GM21529 (cell line): ENCODE measurements around the gene TTBK1.

Experiments used
- ATAC-seq: cut with Tn5 transposase; IDR thresholded peaks from one replicate; pipeline ENCODE4 v1.9.1; 2021; ENCODE audit not compliant: unreplicated experiment

The TTBK1 gene

DNA sequence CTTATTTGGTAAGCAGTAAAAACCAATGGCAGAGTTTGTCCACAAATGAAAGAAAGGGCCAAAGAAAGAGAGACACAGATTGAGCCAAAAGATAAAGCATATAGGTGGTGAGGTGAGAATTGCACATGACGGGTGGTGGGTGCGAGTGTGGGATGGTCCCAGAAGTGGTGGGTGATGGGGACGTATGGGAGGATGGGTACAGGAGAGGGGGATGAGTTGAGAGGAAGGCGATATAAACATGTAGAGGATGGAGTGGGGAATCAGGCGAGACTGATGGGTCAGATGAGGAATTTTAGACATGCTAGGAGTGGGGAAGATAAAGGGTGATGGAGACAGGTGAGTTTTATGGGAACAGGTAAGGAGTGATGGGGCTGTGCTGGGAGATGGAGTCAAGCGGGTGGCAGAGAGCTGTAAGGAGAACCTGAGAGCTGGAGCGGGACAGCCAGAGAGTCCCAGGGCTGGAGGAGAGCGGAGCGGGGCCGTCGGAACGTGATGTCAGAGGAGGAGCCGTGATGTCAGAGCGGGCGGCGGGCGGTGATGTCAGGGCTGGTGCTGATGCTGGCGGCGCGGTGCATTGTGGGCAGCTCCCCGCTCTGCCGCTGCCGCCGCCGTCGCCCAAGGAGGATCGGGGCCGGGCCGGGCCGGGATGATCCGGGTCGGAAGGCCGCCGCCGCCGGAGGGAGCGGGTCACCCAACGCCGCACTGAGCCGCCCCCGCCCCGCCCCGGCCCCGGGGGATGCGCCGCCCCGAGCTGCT, at the start of gene TTBK1:
Gene TTBK1, plus strand, starts transcription at position 574 of the 756 bp plus-strand sequence. CDS start 3,180 bp downstream, outside the sequence.
- no peak for ATAC-seq

DNA sequence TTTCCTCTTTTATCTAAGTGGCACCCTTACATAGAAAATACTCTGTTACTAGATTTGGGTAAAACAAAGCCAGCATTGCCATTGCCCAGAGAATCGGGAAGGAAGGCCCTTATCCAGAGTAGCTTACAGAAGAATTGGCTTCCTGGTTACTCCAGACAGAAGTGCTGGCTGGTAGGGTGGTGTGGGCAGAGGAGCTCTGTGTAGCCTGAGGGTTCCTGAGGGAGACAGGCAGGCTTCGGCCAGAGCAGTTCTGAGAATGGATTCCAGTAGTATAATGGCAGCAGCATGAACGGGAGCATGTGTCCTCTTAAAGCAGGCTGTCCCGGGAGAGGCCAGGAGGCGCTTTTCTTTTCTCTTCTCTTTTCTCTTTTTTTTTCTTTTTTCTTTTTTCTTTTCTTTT, 49.4 kb upstream of the TTBK1 start:
- ATAC-seq: no peak

DNA sequence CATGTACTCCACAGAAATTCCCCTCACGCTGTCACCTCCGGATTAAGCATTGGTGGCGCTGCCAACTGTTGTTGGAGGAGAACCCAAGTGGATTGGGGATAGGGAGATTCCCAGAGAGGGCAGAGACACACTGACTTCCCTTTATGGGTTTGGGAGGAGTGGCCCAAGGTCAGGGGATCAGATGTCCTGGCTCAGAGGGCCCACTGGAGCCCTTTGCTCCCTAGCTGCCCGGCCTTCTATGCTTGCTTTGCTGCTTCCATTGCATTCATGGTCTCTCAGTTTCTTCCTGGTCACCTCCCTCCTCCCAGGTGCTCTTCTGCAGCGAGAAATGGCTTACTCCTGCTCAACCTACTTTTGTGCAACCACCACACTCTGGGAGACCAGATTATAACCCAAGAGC, 46.9 kb upstream of the TTBK1 start:
- ATAC-seq: no peak

DNA sequence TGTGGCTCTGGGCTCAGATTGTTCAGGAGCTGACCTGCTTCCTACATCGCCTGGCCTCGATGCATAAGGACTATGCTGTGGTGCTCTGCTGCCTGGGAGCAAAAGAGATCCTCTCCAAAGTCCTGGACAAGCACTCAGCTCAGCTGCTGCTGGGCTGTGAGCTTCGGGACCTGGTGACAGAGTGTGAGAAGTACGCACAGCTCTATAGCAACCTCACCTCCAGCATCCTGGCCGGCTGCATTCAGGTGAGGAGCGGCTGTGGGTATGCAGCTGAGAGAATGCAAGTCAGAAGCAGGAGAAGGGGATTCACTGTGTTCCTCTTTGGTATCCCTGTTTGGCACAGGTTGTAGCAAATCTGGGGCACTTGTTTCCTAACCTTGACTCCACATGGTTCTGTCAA, 43.4 kb upstream of the TTBK1 start:
- ATAC-seq: no peak

DNA sequence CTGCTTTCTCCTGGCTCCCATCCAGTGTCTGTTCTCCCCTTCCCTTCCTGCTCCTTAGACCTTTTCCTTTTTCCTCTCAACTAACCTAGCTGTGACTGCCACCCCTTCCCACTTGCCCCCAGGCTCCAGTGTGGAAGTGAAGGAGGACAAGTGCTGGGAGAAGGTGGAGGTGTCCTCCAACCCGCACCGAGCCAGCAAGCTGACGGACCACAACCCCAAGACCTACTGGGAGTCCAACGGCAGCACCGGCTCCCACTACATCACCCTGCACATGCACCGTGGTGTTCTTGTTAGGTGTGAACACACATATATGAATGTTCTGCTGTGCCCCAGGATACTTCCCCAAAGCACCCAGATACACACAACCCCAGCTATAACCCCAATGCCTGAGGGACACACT, 42.7 kb upstream of the TTBK1 start:
- ATAC-seq: no peak

DNA sequence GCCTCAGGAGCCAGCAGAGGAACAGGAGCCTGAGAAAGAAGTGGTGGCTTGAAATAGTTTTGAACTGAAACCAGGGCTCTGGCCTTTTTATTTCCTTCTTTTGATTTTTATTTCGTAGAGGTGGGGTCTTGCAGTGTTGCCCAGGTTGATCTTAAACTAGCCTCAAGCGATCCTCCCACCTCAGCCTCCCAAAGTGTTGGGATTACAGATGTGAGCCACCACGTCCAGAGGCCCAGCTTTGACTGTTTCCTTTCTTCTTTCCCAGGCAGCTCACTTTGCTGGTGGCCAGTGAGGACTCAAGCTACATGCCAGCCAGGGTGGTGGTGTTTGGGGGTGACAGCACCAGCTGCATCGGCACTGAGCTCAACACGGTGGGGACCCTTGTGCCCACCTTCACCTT, 40.8 kb upstream of the TTBK1 start:
- no peak for ATAC-seq

DNA sequence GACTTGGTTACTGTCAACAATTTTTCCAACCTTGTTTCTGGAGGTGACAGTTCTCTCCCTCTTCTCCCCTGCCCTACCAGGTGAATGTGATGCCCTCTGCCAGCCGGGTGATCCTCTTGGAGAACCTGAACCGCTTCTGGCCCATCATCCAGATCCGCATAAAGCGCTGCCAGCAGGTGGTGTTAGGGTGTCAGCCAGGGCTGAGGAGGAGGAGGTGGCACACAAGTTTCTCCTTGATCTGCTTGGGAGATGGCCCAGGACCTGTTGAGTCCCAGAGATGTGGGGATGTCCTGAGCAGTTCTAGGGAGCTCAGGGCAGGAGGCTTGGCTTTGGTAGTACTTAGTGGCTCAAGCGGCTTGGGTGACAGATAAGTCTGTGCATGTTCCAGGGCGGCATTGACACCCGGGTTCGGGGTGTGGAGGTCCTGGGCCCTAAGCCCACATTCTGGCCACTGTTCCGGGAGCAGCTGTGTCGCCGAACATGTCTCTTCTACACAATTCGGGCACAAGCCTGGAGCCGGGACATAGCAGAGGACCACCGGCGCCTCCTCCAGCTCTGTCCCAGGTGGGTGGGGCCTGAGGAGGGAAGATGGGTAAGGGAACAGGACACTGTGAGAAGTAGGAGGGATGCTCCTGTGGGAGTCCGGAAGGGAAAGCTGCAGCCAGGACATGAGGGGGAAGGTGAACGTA, 40.1 kb upstream of the TTBK1 start:
- no peak for ATAC-seq

DNA sequence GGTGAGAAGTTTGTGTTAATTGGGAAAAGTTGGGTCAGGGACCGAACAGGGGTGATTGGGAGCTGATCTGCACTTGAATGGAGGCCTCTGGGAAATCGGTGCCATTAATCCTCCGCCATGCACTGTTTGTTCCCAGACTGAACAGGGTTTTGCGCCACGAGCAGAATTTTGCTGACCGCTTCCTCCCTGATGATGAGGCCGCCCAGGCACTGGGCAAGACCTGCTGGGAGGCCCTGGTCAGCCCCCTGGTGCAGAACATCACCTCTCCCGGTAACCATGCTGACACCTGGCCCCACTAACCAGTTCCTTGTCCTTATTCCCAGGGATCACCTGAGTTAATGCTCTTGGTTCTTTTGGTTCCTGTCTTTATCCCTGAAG, 39.6 kb upstream of the TTBK1 start:
- no peak for ATAC-seq

DNA sequence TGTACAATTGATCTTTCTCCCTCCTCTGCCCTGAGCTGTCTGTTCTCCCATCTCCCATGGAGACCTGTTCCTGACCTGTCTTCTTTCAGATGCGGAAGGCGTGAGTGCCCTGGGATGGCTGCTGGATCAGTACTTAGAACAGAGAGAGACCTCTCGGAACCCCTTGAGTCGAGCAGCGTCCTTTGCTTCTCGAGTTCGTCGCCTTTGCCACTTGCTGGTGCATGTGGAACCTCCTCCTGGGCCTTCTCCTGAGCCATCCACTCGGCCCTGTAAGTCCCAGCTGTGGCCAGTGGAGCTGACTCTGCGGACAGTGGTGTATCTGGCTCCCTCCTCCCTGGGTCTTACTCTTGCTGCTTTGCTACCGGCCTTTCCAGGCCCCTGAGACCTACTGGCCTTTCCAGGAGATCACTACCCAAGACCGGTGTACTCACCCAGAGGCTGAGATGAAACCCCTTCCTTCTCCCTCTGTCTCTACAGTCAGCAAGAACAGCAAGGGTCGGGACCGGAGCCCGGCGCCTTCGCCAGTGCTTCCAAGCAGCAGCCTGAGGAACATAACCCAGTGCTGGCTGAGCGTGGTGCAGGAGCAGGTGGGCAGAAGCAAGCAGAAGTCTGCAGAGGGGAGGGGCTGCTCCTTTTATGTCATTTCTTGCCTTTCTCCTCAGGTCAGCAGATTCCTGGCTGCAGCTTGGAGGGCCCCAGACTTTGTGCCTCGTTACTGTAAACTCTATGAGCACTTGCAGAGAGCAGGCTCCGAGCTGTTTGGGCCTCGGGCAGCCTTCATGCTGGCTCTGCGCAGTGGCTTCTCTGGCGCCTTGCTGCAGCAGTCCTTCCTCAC, 38.8 kb upstream of the TTBK1 start:
- no peak for ATAC-seq

DNA sequence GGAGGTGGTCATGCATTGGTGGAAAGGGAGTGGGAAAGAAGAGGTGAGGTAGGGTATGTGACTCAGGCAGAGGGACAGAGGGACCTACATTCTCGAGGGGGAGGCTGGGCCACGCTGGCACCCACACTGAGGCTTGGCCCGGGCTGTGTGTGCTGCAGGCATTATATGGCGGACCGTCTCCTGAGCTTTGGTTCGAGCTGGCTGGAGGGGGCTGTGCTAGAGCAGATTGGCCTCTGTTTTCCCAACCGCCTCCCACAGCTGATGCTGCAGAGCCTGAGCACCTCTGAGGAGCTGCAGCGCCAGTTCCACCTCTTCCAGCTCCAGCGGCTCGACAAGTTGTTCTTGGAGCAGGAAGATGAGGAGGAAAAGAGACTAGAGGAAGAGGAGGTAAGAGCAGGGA, 37.4 kb upstream of the TTBK1 start:
- no peak for ATAC-seq

DNA sequence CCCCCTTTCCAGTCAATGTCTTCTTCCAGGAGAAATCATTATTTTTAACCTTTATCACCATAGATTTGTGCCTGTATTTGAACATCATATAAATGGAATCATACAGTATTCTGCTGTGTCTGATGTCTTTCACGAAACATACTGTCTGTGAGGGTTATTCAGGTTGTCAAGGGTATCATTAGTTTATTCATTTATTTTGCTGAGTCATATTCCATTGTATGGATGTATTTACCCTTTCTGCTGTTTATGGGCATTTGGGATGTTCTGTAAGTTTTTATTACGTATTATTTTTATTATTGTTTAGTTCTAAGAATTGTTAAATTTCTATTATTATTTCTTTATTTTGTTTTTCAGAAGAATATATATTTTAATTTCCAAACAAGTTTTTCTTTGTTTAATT, 36.0 kb upstream of the TTBK1 start:
- ATAC-seq: no peak

DNA sequence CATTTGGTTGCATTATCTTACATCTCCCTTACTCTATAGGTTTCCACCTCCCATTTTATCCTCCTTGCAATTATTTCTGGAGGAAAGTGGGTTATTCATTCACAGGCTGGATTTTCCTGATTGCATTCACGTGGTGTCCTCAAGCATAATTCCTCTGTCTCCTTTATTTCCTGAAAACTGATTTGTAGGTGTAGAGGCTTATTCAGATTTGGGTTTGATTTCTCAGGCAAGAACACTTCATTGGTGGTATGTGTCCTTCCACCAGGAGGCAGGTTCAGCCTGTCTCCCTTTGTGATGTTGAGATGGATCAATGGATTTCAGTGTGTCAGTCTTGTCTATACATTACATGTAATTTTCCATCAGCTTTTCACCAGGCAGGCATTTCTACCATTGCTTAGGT, 31.3 kb upstream of the TTBK1 start:
- ATAC-seq: no peak

DNA sequence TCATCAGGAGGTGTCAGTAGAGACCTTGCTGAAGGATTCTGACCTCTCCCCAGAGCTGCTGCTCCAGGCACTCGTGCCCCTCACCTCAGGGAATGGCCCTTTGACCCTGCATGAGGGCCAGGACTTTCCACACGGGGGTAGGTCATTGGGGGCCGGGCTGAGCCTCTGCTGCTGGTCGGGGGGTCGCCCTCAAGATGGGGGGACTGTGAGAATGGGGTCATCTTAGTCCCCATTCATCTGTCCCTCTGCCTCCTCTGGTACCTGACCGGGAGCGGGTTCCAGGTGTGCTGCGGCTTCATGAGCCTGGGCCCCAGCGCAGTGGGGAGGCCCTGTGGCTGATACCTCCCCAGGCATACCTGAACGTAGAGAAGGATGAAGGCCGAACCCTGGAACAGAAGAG, 29.9 kb upstream of the TTBK1 start:
- ATAC-seq: no peak

DNA sequence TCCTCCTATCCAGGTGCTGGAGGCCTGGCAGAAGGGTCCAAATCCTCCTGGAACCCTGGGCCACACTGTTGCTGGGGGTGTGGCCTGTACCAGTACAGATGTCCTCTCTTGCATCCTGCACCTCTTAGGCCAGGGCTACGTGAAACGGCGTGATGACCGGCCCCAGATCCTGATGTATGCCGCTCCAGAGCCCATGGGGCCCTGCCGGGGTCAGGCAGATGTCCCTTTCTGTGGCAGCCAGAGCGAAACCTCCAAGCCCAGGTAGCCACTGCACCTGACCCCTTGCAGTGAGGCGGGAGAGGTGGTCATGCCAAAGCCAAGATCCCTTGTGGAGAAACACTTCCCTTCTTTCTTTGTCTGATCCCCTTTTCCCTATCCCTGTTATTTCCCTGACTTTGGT, 28.2 kb upstream of the TTBK1 start:
- no peak for ATAC-seq

DNA sequence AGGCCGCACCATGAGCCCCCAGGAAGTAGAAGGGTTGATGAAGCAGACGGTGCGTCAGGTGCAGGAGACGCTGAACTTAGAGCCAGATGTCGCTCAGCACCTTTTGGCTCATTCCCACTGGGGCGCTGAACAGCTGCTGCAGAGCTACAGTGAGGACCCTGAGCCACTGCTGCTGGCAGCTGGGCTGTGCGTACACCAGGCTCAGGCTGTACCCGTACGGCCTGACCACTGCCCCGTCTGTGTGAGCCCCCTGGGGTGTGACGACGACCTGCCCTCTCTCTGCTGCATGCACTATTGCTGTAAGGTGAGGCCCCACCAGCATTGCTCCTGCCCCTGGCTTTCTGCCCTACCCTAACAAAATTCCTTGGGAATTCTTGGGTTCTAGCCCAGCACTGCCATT, 27.1 kb upstream of the TTBK1 start:
- ATAC-seq: no peak

DNA sequence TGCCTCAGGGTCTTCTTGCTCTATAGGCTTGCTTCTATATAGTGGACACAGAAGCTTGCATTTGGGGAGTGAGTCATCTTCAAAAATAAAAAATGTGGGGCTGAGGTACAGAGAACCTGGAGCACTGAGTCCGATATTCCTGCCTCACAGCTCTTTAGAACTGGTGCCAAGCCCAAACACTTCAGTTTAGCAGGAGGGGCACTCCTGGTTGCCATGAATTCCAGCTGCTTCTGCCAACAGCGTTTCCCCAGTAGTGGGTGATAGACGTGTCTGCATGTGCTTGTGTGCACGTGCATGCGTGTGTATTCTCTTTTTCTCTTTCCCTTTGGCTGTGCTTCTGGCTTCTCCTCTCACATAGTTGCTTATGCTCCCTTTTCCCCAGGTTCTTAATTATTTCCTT, 25.9 kb upstream of the TTBK1 start:
- no peak for ATAC-seq

DNA sequence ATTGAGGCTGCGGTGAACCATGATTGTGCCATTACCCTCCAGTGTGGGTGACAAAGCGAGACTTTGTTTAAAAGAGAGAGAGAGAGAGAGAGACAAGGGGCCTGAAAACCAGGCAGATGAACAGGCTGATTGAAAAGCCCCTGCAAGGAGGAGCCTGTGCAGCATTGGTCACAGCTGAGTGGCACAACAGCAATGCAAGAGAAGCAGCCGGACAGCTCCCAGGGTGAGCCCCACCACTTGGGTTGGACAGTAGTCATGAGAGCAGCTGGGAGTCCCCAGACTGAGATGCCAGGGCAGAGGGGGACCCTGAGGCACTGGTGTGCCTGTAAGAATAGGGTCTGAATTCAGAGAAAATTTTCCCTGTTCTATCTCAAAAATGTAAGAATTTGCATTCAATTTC, 24.2 kb upstream of the TTBK1 start:
- ATAC-seq: no peak

DNA sequence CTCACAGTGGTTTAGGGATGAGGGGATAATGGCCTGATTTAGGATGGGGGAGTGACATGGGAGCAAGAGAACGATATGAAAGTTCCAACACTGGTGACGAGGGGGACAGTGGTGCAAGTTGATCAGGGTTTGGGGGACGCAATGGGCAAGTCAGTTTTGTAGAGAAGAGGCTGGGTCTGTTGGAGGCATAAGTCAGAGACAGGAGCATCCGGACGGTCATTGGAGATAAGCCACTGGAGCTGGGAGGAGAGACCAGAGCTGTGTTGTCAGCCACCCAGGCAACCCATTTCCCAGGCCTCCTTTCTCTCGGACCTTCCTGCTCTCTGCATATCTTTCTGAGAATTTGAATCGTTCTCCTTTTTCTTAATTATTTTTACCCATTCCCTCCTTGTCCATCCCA, 23.5 kb upstream of the TTBK1 start:
- ATAC-seq: no peak

DNA sequence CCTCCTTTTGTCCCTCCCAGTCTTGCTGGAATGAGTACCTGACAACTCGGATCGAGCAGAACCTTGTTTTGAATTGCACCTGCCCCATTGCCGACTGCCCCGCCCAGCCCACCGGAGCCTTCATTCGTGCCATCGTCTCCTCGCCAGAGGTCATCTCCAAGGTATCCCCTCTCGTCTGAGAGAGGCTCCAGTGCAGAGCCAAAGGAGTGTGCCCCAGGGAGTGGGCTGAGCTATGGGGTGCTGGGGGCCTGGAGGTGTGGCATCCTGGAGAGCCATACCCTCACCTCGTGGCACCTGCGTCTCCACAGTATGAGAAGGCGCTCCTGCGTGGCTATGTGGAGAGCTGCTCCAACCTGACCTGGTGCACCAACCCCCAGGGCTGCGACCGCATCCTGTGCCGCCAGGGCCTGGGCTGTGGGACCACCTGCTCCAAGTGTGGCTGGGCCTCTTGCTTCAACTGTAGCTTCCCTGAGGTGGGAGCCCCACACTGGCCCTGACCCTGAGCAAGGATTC, 22.8 kb upstream of the TTBK1 start:
- no peak for ATAC-seq

DNA sequence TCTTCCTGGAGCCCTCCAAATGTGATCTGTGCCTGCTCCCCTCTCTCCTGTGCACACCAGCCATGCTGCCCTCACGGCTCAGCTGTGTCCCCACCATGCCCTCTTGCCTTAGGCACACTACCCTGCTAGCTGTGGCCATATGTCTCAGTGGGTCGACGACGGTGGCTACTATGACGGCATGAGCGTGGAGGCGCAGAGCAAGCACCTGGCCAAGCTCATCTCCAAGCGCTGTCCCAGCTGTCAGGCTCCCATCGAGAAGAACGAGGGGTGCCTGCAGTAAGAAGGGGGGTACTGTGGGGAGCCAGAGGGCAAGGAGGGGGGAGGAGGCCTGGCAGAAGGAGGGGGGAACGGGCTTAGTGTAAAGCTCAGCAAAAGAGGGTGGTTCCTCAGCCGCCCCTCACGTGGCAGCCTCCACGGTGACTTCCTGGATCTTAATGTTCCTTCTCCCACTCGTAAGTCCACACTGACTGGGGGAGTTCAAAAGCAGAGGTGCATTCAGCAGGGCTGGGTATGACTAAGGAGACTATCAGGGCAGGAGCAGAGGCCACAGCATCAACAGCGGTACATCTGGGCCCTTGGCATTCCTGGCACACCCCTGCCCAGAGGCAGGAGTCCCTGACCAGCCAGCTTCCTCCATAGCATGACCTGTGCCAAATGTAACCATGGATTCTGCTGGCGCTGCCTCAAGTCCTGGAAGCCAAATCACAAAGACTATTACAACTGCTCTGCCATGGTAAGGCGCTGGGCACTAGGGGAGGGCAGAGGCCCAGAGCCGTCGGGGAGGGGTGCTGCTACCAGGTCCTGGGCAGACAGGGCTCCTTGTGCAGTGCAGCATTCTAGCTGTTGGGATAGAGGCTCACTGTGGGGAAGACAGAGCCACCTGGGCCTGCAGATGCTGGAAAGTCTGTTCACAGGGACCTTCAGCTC, 22.0 kb upstream of the TTBK1 start:
- no peak for ATAC-seq
